Activated T-cell treated with anti-CD3 and anti-CD28 coated beads, Interleukin-2, amount 50 U/mL, for 24 hours (primary cell): ENCODE measurements around the gene ARSB.
"Not testable (repeated sequence)": the region's sequence is repeated elsewhere in the genome, so short reads cannot be mapped to it uniquely, and the experiment has no call there.

Experiments
- DNase-seq: peaks from one replicate; pipeline ENCODE4 v3.0.0-alpha.2; 2020
- H3K27ac Mint-ChIP-seq: 2 replicates; pipeline ENCODE4 v1.8.0; 2020; ENCODE audit warnings: mild to moderate bottlenecking, mixed read lengths
- H3K27me3 Mint-ChIP-seq: 2 replicates; pipeline ENCODE4 v1.8.0; 2020; ENCODE audit warnings: mixed read lengths
- H3K36me3 Mint-ChIP-seq: 2 replicates; pipeline ENCODE4 v1.8.0; 2020; ENCODE audit warnings: low read depth, mixed read lengths
- H3K4me1 Mint-ChIP-seq: 2 replicates; pipeline ENCODE4 v1.8.0; 2020; ENCODE audit warnings: low read depth, mixed read lengths
- H3K4me3 Mint-ChIP-seq: 2 replicates; pipeline ENCODE4 v1.8.0; 2020; ENCODE audit warnings: mild to moderate bottlenecking, moderate library complexity, mixed read lengths
- H3K9me3 Mint-ChIP-seq: 2 replicates; pipeline ENCODE4 v1.8.0; 2020; ENCODE audit warnings: mixed read lengths

The ARSB gene

DNA sequence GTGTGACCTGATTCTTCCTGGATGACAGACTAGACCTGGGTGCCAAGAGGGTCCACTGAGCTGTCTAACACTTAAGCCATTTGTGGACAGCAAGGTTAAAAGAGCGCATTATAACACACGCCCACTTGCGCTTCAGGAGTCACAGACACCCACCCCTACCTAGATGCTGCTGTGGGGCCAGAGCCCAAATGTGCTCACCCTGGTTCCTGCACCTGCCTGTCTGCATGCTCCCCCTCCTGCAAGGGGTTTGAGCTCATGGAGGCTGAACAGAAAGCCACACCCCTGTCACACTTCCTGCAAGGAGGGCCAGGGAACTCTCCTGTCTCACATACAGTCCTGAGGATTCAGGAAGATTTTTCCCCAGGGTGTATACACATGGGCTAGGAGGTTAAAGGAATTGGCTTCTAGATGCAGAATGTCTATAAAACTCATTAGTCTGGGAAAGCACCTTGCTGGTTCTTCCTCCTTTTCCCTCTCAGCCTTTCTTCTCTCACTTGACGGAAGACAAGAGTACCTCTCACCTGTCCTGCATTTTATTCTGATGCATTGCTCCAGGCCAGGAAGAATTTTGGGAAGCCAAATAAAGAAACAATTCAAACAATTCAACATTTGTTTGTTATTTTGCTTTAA, 249.2 kb downstream of the ARSB start:
- H3K9me3 Mint-ChIP-seq = no peaks in the 10 kb centered on the region
- H3K27me3 Mint-ChIP-seq = no peaks in the 10 kb centered on the region
- DNase-seq = no peak
- no peaks in the 10 kb centered on the region for H3K36me3 Mint-ChIP-seq
- no peak overlapping the region for H3K27ac Mint-ChIP-seq
- no peaks in the 10 kb centered on the region for H3K4me1 Mint-ChIP-seq
- H3K4me3 Mint-ChIP-seq = no peak overlapping the region

DNA sequence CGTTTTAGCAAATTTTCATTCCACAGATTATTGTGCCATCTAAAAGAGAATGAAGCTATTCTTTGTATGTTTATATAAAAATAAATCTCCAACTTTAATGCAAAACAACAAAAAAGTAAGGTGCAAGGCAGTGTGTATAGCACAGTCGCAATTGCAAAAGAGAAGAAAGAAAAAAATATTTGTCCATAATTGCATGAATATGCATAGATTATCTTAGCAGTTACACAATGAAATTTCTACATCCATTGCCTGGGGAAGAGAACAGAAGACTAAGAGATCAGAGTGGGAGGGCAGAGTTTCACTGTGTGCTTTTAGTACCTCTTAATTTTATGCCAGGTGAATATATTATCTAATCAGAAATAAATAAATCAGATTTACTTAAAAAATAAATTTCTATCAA, 250.2 kb downstream of the ARSB start:
- Mint-ChIP-seq H3K27ac (no peak overlapping the region), H3K4me3 (no peak overlapping the region), H3K36me3 (no peaks in the 10 kb centered on the region), H3K4me1 (no peaks in the 10 kb centered on the region), H3K27me3 (no peaks in the 10 kb centered on the region), H3K9me3 (peaks cover 4% of the 10 kb centered on the region)
- no peak for DNase-seq

DNA sequence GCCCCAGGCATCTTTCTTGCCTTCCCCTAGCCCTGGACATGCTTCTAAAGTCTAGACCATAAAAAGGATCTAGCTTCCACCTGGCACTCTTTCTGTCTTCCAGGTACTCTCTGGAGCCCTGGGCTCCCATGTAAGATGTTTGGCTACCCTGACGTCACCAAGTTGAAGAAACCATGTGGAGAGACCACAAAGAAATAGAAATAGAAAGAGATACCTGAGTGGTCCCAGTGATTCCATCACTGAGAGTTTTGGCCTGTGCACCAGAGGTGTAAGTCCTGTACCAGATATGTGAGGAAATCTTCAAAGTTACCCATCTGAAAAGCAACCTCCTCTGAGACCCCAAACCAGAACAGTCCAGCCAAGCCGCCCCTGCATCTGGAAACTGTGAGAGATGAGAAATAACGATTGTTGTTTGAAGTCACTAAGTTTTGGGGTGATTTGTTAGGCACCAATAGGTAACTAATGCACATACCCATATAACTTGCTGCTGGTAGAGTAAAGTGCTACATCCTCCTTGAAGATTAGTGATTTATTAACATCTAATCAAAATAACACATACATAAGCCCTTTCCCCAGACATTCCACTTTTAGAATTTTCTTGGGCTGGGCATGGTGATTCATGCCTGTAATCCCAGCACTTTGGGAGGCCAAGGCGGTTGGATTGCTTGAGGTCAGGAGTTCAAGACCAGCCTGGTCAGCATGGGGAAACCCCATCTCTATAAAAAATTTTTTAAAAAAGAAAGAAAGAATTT, 250.8 kb downstream of the ARSB start:
- H3K4me1 Mint-ChIP-seq = no peaks in the 10 kb centered on the region
- H3K27ac Mint-ChIP-seq = no peak overlapping the region
- H3K27me3 Mint-ChIP-seq = no peaks in the 10 kb centered on the region
- peaks cover 4% of the 10 kb centered on the region for H3K9me3 Mint-ChIP-seq
- DNase-seq = no peak
- no peak overlapping the region for H3K4me3 Mint-ChIP-seq
- H3K36me3 Mint-ChIP-seq = no peaks in the 10 kb centered on the region

DNA sequence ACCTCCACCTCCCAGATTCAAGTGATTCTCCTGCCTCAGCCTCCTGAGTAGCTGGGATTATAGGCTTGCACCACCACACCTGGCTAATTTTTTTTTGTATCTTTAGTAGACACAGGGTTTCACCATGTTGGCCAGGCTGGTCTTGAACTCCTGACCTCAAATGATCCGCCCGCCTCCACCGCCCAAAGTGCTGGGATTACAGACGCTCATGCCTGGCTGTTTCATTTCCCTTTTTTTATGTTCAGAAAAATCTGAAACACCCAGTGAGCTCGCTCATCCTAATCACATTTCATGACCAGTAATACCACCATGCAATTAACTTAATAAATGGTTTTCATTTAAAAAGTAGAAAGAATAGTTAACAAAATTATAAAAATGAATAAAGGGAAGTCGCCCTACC, 252.4 kb downstream of the ARSB start:
- H3K4me3 Mint-ChIP-seq, DNase-seq, H3K27me3 Mint-ChIP-seq: not testable (repeated sequence)

DNA sequence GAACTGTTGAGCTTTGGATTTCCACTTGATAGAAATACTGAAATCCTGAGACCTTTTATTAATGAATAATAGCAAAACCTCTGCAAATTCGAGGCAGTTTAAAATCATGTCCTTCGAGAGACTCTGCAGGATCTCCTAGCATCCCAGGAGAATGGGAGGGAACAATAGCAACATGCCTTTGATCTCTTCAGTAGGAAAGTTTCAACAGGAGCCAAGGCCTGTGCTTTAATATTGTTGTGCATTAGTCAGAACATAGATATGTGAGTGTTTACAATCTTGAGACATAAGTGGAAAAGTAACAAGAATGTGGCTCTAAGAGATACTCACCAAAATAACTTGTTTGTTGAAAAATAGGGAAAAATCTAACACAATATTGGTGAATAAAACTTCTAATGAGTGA, 253.2 kb downstream of the ARSB start:
- H3K4me3 Mint-ChIP-seq = no peak overlapping the region
- H3K4me1 Mint-ChIP-seq = no peaks in the 10 kb centered on the region
- no peaks in the 10 kb centered on the region for H3K36me3 Mint-ChIP-seq
- H3K9me3 Mint-ChIP-seq = peaks cover 4% of the 10 kb centered on the region
- no peak overlapping the region for H3K27ac Mint-ChIP-seq
- H3K27me3 Mint-ChIP-seq = peaks cover under 1% of the 10 kb centered on the region
- no peak for DNase-seq

More for the DNA sequence above, 252.4 kb downstream of the ARSB start:
- not testable (repeated sequence) for H3K36me3 Mint-ChIP-seq, H3K27ac Mint-ChIP-seq, H3K9me3 Mint-ChIP-seq, H3K4me1 Mint-ChIP-seq

DNA sequence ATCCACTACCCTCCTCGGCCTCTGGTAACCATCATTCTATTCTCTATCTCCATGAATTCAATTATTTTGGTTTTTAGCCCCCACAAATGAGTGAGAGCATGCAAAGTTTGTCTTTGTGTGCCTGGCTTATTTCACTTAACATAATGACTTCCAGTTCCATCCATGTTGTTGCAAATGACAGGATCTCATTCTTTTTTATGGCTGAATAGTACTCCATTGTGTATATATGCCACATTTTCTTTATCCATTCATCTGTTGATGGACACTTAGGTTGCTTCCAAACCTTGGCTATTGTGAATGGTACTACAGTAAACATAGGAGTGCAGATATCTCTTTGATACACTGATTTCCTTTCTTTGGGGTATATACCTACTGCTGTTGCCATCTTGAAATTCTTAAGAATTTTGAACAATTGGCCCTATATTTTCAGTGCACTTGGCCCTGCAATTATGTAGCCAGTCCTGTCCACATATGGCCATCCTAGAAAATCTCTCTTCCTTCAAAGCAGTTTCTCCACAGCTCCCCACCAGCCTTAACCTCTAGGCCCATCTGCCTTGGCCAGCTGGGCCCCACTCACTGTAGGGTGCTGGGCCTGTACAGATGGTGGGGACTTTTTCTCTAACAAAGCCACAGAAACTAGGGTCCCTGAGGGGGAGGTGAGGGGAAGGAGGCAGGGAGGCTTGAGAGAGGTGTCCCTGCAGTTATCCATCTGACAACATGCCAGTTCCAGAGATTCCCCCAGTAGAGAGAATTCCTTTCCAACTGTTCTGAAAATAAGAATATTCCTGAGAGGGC, 254.6 kb downstream of the ARSB start:
- Mint-ChIP-seq H3K27ac (no peak overlapping the region), H3K9me3 (peaks cover 4% of the 10 kb centered on the region), H3K36me3 (no peaks in the 10 kb centered on the region), H3K27me3 (peaks cover 3% of the 10 kb centered on the region), H3K4me1 (no peaks in the 10 kb centered on the region), H3K4me3 (no peak overlapping the region)
- DNase-seq = no peak

DNA sequence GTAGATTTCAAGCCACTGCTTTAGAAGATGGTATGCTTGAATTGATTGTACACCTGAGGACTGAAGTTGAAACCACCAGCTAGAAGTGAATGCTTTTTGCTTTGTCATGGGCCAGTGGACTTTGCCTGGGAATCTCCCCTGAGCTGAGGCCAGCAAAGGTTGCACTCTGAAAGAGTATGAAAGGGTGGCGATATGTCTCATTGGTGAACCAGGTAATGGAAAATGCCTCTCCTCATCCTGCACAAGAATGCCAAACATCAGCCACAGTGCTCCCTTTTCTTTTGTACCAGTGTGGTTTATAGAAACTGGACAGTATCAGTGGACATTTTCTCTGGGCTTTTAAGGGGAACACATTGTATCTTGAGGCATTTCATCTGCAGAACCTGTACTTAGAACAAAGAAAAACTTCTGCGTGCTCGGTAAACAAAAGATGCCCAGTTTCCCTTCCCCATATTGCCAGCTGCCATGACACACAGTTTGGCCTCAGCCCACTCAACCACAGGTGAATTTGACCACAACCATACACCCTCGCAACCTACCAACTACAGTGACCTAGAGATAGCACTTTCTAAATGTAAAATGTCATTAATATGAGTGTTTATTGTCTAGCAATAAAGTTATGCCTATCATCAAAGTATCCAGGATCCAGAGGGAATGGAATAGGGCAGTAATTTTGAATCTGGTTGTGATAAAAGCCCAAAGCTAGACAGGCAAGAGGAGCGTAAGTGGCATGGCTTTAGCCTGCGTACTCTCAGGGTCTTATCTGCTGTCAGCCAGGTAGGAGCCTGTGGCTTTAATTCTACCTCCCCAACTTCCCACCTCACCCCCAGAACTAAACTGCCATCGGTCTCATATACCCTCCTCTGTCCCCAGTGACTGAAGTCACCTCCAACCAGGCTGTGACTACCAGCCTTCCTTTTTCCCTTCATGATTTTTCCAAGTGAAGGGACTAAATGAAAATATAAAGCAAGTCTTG, 257.0 kb downstream of the ARSB start:
- no peak overlapping the region for H3K4me3 Mint-ChIP-seq
- no peak for DNase-seq

More for the DNA sequence above, 257.0 kb downstream of the ARSB start:
- Mint-ChIP-seq H3K9me3 (peaks cover 4% of the 10 kb centered on the region), H3K27me3 (peaks cover 3% of the 10 kb centered on the region), H3K27ac (no peak overlapping the region), H3K36me3 (no peaks in the 10 kb centered on the region), H3K4me1 (no peaks in the 10 kb centered on the region)
